HG03045 (cell line): ENCODE results near the gene ATG14.
"Not testable (repeated sequence)": the region's sequence is repeated elsewhere in the genome, so short reads cannot be mapped to it uniquely, and the experiment has no call there.

ENCODE experiments used
- ATAC-seq: cut with Tn5 transposase; IDR thresholded peaks from one replicate; pipeline ENCODE4 v1.9.1; 2021; ENCODE audit warnings: mild to moderate bottlenecking, moderate library complexity; ENCODE audit not compliant: unreplicated experiment

ATG14 gene

DNA sequence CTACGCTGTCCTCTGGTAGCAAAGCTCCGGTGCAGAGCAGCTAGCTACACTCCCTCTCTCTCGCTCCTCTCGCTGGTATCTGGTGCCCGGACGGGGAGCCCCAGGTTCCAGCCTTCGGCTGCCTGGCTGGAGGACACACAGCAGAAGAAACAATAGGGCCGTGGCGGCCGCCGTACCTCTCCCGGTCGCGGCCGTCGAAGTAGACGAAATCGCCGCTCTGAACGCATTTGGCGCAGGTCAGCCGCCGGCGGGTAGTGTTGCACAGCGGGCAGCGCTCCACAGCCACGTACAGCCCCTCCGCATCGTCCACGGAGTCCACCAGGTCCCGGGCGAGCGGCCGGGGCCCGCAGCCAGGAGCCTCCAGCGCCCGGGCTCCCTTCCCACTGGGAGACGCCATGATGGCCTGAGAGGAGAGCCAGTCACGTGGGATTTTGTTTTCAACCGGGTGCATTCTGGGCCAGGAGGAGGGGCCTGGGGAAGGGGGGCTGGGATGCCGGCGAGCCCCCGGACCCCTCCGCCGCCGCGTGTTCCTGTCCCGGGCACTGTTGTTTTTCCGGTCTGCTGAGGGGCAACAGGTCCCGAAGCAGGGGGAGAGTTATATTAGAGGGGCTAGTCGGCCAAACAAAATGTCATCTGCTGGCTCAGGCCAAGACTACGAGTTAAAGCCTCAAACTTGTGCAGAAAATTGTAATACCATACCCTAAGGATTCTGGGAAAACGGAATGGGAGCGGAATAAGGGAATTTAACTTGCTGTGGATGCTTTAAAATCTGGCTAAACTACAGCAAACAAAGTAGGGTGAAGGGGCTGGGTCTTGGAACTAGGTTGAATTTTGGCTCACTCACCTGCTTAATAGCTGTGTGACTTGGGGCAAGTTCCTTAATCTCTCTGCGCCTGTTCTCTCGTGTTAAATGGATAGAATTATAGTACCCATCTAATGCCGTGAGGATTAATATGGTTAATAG is at the start of gene ATG14:
ATG14 (minus strand) TSS at position 405 of the 964 bp plus-strand sequence; CDS start at position 397, 8 bp downstream.
- ATAC-seq, result peak; percentile 95

DNA sequence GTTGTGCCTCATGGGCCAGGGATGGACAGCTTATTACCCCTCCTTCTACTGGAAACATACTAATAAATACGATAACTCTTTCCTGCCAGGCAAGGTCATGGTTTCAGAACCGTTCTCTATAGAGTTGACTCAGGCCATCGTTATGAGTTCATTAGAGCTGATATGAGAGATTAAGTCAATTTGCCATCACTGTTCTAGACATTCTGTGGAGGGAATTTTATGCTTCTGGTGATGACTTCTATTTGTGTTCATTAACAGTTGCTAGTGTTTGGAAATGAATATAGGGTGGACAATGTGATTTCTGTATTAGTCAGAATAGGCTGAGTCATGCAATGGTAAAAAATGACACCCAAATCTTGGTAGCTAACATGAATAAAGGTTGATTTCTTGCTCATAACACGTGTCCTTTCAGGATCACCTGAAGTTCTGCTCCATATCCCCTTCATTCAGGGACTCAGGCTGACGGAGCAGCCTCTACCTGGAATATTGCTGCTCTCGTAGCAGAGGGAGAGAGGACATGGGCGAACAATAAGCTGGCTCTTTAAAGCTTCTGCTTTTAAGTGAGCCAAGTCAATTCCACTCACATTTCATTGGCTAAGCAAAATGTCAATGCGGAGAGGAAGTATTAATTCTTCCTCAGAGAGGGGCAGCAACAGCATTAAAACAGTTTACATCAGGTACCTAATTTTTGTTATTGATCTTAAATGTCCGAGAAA is 47.3 kb upstream of the ATG14 start:
- peak; percentile 81 for ATAC-seq

- ATAC-seq, result no peak
Measured at GRCh38 chr14:55457496-55457895, 45.9 kb upstream of the ATG14 start.

DNA sequence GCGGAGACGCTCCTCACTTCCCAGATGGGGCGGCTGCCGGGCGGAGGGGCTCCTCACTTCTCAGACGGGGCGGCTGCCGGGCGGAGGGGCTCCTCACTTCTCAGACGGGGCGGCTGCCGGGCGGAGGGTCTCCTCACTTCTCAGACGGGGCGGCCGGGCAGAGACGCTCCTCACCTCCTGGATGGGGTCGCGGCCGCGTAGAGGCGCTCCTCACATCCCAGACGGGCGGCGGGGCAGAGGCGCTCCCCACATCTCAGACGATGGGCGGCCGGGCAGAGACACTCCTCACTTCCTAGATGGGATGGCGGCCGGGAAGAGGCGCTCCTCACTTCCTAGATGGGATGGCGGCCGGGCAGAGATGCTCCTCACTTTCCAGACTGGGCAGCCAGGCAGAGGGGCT is 44.8 kb upstream of the ATG14 start:
- ATAC-seq, result not testable (repeated sequence)

- no peak for ATAC-seq
Measured at GRCh38 chr14:55454264-55455002, 42.8 kb upstream of the ATG14 start.

DNA sequence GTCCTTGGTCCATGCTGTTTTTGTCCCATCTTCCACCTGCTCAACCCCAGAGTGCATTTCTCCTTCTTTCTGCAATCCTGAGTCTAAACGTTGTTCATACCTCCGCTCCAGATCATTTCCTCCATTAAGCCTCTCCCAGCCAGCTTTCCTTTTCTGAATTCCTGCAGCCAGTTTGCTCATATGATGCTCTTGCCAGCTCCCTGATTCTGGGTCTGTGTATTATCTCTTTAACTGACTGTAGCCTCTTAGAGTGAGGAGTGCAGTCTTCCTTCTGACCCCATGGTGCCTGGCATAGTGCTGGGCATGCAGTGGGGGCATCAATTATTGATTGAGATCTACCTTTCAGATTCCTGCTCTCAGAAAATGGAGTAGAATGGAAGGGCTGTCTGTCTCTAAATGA is 40.3 kb upstream of the ATG14 start:
- no peak for ATAC-seq

DNA sequence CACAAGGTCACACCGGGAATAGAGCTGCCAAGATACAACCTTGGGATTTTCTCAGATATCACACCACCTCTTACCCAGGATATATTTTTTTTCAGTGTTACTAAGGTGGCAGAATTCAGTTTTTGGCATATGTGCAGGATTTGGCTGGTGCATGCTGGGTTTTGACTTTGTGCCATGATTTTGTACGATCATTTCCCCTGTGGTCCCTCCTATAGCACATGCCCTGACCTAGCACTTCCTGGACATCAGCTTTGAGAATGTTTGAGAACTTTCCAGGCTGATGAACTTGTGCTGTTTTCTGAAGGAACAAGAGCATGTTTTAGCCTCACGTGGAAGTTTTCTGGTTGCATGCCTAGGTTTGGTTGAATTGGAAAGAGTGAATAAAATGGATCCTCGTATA is 39.8 kb upstream of the ATG14 start:
- ATAC-seq, result no peak

DNA sequence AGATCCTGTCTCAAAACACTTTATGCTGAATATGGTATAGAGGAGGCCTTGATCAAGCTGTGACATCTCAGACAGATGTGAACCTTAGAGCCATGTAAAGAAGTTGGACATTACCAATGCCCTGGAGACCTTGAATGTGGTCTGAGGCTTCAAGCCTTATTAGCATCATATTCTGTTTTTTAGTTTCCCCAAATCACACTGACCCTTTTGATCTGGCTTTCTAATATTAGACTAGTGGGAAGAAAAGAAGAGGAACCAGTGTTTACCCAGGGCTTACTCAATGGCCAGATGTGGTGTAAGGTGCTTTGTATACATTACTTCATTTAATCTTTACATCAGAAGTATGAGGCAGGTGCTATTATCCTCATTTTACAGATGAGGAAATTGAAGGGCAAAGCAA is 39.4 kb upstream of the ATG14 start:
- ATAC-seq, result no peak

DNA sequence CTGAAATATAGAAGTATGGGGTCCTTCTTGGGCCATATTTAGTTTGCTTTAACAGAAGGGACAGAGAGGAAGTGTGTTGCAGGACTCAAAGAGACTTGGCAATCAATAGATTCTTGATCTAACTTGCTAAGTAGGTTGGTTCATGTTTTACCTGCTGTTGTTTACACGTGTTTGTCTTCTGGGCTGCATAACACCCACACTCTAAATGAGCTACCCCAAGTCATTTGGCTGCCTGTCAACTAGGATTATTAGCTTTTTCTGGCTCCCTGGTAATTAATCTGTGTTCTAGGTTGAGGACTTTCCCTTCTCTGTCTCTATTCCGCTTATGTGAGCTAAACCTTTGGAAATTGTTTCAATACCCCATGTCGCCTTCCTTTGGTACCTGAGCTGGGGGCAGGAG is 38.9 kb upstream of the ATG14 start:
- no peak for ATAC-seq

DNA sequence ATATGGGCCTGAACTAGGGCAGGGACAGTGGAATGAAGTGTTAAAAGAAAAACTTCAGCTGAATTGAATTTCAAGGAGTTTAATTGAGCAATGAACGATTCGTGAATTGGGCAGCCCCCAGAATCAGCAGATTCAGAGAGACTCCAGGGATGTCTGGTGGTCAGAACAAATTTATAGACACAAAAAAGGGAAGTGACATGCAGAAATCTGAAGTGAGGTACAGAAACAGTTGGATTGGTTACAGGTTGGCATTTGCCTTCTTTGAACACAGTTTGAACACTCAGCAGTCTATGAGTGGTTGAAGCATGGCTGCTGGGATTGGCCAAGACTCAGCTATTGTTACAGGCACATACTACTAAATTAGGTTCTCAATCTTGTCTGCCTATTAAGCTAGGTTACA is 38.5 kb upstream of the ATG14 start:
- no peak for ATAC-seq

- no peak for ATAC-seq
Measured at GRCh38 chr14:55449116-55449515, 37.5 kb upstream of the ATG14 start.

DNA sequence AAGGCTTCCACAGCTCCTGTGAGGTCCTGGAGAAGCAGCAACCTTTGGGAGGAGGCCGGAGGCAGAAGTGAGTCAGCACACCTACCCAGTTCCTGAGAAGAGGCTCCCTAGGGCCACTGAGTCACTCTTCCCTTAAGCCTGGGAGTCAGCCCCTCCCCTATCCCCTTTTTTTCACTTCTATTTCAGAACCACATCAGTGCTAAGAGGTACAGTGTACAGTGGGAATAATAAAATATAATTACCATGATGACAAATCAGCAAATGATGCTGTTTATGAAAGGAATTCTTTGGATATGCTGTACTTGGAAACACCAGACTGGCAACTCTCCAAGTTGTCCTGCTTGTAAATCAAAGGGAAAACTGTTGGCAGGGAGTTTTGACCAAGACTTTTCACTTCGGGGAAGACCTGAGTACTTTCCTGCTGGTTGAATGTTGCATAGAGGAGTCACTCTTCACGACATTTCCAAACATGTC is 36.5 kb upstream of the ATG14 start:
- ATAC-seq, result no peak

- no peak for ATAC-seq
Measured at GRCh38 chr14:55446833-55447232, 35.2 kb upstream of the ATG14 start.

GRCh38 chr14:55446127-55446736 is 34.6 kb upstream of the ATG14 start:
- no peak for ATAC-seq

DNA sequence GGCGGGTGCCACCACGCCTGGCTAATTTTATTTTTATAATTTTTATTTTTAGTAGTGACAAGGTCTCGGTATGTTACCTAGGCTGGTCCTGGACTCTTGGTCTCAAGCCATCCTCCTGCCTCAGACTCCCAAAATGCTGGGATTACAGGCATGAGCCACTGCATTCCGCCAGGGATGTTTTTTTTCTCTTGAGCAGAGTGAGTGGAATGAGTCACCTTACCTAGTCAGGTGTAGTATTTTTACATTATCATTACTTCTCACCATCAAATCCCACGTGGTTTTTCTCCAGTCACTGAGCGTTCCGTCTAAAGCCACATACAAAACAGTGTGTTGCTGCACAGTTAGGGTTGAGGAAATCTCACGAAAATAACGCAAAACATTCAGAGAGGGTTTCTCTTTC is 29.7 kb upstream of the ATG14 start:
- ATAC-seq, result no peak

GRCh38 chr14:55440385-55440784 is 28.8 kb upstream of the ATG14 start, which contains the start of gene TBPL2:
TBPL2 (minus strand) TSS chr14:55440616; CDS start chr14:55440449, 167 bp downstream.
- no peak for ATAC-seq

- ATAC-seq, result no peak
Measured at GRCh38 chr14:55438066-55438683, 26.5 kb upstream of the ATG14 start.

DNA sequence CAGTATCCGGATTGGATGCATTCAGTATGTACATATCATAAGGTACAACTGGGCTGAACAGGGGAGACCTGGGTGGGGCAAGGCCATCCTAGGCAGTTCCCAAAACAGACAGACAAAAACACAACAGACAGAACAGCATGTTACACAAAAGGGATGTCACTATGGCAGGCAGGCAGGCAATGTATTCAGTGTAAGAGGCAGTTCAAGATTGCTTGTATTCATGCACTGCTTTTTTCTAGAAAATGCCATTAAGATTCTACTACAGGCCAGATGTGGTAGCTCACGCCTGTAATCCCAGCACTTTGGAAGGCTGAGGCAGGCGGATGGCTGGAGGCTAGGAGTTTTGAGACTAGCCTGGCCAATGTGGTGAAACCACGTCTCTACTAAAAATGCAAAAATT is 25.3 kb upstream of the ATG14 start:
- no peak for ATAC-seq

DNA sequence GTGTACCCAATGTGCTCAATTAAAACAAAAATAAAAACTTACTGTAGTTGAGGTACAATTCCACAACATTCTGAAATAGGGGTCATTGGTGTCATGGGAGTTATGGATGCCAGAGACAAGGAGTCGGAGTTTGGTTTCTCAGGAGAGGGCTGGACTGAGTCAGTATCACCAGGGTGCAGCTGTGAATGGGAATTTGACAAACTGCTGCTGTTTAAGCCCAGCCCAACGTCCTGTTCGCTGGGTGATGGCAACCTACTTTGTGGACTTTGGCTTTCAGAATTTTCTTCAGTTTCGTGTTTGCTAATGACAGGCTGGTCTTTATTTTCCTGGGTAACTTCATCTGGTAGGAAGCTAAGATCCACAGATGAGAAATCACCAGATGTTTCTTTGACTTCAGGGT is 24.9 kb upstream of the ATG14 start:
- no peak for ATAC-seq

GRCh38 chr14:55434805-55435174 is 23.2 kb upstream of the ATG14 start:
- ATAC-seq, result no peak
